Panc1 (cell line): ENCODE results near the gene DRGX.

Experiments used
- POLR2AphosphoS5 ChIP-seq: IDR thresholded peaks from 2 replicates; pipeline ENCODE4 v1.6.1; 2012; ENCODE audit warnings: mild to moderate bottlenecking, low read depth, low read length, moderate library complexity
- SIN3A ChIP-seq: IDR thresholded peaks from 2 replicates; pipeline ENCODE4 v1.6.1; 2012; ENCODE audit warnings: low read depth, mild to moderate bottlenecking, low read length, moderate library complexity, borderline replicate concordance; ENCODE audit not compliant: insufficient read depth
- TCF7L2 ChIP-seq: IDR thresholded peaks from 2 replicates; pipeline ENCODE4 v1.6.1; 2011; ENCODE audit warnings: mild to moderate bottlenecking, low read depth, low read length, inconsistent platforms
- TF ChIP-seq, protein P1 (sequence below): fragments of 450-650 bp; IDR thresholded peaks from 2 replicates; pipeline ENCODE4 v1.5.1; 2017; ENCODE audit warnings: mild to moderate bottlenecking
- TF ChIP-seq, protein P2 (sequence below), 2 experiments: IDR thresholded peaks; 2 replicates each; pipeline ENCODE4 v1.6.1; 2011 to 2012; ENCODE audit warnings: low read depth in 2 of 2, control low read depth in 1 of 2, low read length in 1 of 2, mild to moderate bottlenecking in 1 of 2, moderate library complexity in 1 of 2; ENCODE audit not compliant: insufficient read depth in 1 of 2

DNA sequence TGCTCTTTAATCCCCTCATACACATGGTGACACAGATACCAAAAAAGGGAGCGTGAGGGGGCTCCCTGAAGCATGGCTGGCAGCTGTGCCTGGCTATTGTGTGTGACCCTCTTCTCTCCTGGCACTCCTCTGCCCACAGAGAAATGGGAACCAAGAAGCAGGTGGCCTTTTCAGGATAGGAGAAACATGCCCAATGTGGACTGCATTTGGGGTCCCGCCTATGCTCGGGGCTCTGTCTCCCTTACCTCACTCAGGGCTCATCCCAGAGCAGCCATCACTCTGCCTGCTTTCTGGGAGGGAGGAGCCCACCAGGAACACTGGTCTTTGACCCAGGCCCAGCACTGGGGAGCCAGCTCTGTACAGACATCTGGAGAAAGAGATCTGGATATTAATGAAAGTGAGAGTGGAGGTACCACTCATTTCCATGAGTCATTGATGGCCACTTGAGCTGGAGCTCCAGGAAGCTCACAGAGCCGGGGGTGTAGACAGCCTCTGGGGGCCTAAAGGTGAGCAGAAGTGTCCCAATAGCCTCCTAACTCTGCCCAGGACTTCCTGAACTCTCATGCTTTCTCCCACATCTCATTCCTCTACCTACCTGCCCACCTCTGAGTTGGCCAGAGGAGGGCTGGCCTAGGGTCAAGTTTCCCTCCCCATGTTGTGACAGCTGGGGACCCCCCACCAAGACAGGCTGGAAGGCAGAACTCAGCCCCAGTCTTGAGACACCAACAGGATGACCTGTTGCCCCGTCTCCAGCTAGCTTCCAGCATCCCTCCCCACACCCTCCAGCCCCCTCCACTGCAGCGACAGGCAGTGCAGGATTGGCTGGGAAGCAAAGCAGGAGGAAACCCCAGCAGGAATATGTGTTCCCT is 42.6 kb downstream of the DRGX start:
- TF ChIP-seq, protein P1, sequence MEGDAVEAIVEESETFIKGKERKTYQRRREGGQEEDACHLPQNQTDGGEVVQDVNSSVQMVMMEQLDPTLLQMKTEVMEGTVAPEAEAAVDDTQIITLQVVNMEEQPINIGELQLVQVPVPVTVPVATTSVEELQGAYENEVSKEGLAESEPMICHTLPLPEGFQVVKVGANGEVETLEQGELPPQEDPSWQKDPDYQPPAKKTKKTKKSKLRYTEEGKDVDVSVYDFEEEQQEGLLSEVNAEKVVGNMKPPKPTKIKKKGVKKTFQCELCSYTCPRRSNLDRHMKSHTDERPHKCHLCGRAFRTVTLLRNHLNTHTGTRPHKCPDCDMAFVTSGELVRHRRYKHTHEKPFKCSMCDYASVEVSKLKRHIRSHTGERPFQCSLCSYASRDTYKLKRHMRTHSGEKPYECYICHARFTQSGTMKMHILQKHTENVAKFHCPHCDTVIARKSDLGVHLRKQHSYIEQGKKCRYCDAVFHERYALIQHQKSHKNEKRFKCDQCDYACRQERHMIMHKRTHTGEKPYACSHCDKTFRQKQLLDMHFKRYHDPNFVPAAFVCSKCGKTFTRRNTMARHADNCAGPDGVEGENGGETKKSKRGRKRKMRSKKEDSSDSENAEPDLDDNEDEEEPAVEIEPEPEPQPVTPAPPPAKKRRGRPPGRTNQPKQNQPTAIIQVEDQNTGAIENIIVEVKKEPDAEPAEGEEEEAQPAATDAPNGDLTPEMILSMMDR = no peak
- TF ChIP-seq POLR2AphosphoS5 (no peak), TCF7L2 (no peak), SIN3A (no peak)
- TF ChIP-seq, protein P2, sequence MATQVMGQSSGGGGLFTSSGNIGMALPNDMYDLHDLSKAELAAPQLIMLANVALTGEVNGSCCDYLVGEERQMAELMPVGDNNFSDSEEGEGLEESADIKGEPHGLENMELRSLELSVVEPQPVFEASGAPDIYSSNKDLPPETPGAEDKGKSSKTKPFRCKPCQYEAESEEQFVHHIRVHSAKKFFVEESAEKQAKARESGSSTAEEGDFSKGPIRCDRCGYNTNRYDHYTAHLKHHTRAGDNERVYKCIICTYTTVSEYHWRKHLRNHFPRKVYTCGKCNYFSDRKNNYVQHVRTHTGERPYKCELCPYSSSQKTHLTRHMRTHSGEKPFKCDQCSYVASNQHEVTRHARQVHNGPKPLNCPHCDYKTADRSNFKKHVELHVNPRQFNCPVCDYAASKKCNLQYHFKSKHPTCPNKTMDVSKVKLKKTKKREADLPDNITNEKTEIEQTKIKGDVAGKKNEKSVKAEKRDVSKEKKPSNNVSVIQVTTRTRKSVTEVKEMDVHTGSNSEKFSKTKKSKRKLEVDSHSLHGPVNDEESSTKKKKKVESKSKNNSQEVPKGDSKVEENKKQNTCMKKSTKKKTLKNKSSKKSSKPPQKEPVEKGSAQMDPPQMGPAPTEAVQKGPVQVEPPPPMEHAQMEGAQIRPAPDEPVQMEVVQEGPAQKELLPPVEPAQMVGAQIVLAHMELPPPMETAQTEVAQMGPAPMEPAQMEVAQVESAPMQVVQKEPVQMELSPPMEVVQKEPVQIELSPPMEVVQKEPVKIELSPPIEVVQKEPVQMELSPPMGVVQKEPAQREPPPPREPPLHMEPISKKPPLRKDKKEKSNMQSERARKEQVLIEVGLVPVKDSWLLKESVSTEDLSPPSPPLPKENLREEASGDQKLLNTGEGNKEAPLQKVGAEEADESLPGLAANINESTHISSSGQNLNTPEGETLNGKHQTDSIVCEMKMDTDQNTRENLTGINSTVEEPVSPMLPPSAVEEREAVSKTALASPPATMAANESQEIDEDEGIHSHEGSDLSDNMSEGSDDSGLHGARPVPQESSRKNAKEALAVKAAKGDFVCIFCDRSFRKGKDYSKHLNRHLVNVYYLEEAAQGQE (IDR thresholded peaks at IDR 0.05; ENCODE audit: insufficient read depth in 1 of 2, low read depth in 2 of 2, low read length in 1 of 2) = no peak
